ENCODE data around the gene MRO.

GRCh38 chr18:50745945-50746344 is 73.9 kb downstream of the MRO start:
- TF ChIP-seq POLR2A (IDR thresholded peaks at IDR 0.05; ENCODE audit: low read depth, low read length) (no peak), BHLHE40 (IDR thresholded peaks at IDR 0.05; ENCODE audit: low read depth, low read length) (no peak), FOS (IDR thresholded peaks at IDR 0.05; ENCODE audit: low read depth, low read length) (no peak), MAZ (IDR thresholded peaks at IDR 0.05; ENCODE audit: borderline replicate concordance, low read depth, low read length) (no peak), RFX5 (IDR thresholded peaks at IDR 0.05; ENCODE audit: low read depth, low read length) (no peak), MXI1 (IDR thresholded peaks at IDR 0.05; ENCODE audit: borderline replicate concordance, low read depth, low read length) (no peak), CEBPB (IDR thresholded peaks at IDR 0.05; ENCODE audit: low read depth, low read length) (no peak), USF2 (IDR thresholded peaks at IDR 0.05; ENCODE audit: low read depth, low read length) (no peak), ELK1 (IDR thresholded peaks at IDR 0.05; ENCODE audit: borderline replicate concordance, low read depth, low read length) (no peak), RAD21 (IDR thresholded peaks at IDR 0.05; ENCODE audit: low read length) (no peak)
- TF ChIP-seq, protein P1, sequence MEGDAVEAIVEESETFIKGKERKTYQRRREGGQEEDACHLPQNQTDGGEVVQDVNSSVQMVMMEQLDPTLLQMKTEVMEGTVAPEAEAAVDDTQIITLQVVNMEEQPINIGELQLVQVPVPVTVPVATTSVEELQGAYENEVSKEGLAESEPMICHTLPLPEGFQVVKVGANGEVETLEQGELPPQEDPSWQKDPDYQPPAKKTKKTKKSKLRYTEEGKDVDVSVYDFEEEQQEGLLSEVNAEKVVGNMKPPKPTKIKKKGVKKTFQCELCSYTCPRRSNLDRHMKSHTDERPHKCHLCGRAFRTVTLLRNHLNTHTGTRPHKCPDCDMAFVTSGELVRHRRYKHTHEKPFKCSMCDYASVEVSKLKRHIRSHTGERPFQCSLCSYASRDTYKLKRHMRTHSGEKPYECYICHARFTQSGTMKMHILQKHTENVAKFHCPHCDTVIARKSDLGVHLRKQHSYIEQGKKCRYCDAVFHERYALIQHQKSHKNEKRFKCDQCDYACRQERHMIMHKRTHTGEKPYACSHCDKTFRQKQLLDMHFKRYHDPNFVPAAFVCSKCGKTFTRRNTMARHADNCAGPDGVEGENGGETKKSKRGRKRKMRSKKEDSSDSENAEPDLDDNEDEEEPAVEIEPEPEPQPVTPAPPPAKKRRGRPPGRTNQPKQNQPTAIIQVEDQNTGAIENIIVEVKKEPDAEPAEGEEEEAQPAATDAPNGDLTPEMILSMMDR (conservative IDR thresholded peaks at IDR 0.05; ENCODE audit: low read depth, low read length): no peak
